Stimulated activated CD8-positive, alpha-beta memory T cell treated with anti-CD3 and anti-CD28 coated beads, Interleukin-7, amount 100 ng/mL, for 4 hours (primary cell): ENCODE results near the gene OSBPL2.

Experiments used
- DNase-seq, 2 donors: peaks; one replicate each; pipeline ENCODE4 v3.0.0-alpha.2; 2020; ENCODE audit warnings: low read depth in 2 of 2

Gene OSBPL2

GRCh38 chr20:62325172-62325905 lies 87.0 kb downstream of the OSBPL2 start:
- no peak for DNase-seq

GRCh38 chr20:62326559-62326958 lies 88.2 kb downstream of the OSBPL2 start:
- no peak for DNase-seq

- DNase-seq, result no peak
These were observed 88.8 kb downstream of the OSBPL2 start for GRCh38 chr20:62326959-62327725.

- no peak for DNase-seq
These were observed 89.6 kb downstream of the OSBPL2 start for GRCh38 chr20:62327726-62328495.

GRCh38 chr20:62328684-62329388 lies 90.5 kb downstream of the OSBPL2 start:
- DNase-seq, result no peak

GRCh38 chr20:62329389-62330377 lies 91.4 kb downstream of the OSBPL2 start:
- DNase-seq, result no peak

- DNase-seq, result no peak
These were observed 92.4 kb downstream of the OSBPL2 start for GRCh38 chr20:62330576-62331317.

GRCh38 chr20:62331347-62331746 lies 93.0 kb downstream of the OSBPL2 start:
- DNase-seq, result no peak

- no peak for DNase-seq
These were observed 94.1 kb downstream of the OSBPL2 start for GRCh38 chr20:62332421-62332820.

GRCh38 chr20:62332989-62333819 lies 94.9 kb downstream of the OSBPL2 start:
- DNase-seq, result no peak

GRCh38 chr20:62333820-62334595 lies 95.7 kb downstream of the OSBPL2 start:
- DNase-seq, result no peak

GRCh38 chr20:62334881-62335280 lies 96.6 kb downstream of the OSBPL2 start:
- DNase-seq, result no peak

- DNase-seq, result no peak
These were observed 97.2 kb downstream of the OSBPL2 start for GRCh38 chr20:62335532-62335931.

GRCh38 chr20:62336329-62336728 lies 98.0 kb downstream of the OSBPL2 start:
- no peak for DNase-seq

- DNase-seq, result no peak
These were observed 98.6 kb downstream of the OSBPL2 start for GRCh38 chr20:62336775-62337557.

GRCh38 chr20:62337558-62338293 lies 99.4 kb downstream of the OSBPL2 start:
- no peak for DNase-seq

GRCh38 chr20:62338294-62338620 lies 99.9 kb downstream of the OSBPL2 start:
- no peak for DNase-seq
